HG03039 (cell line): ENCODE results near the gene PCARE.

Source experiments
- ATAC-seq: cut with Tn5 transposase; IDR thresholded peaks from one replicate; pipeline ENCODE4 v1.9.1; 2021; ENCODE audit warnings: mild to moderate bottlenecking, moderate library complexity; ENCODE audit not compliant: unreplicated experiment

PCARE gene

GRCh38 chr2:29064346-29064715 lies 10.0 kb downstream of the PCARE start:
- ATAC-seq, result no peak

DNA sequence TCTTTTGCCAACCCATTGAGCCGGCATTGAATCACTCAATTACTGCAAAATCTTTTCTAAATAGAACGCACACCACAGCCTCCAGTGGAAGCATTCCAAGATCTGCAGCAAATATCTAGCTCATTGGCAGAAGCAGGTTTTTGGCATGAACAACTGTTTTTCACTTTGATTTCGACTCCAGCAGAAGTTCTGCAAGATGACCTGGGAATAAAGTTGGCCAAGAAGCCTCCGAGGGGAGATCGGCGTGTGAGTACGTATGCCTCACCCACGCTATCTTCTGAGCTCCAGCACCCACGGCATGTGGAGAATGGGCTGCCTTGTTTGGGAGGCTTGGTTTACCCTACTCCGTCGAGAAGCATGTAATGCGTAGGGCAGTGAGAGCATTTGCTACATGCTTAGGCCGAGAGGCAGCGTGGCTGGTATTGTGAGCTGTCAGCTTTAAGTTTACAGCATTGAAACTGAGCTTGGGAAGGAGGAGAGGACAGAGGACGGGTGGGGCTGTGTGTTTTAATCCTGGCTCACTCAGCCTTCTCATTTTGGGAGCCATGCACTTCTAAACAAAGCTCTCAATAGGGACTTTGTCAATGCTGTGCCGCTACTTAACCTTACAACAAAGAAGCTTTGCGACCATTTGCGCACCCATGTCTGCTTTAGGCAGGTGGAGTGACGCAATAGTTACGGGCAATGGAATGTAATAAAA lies 10.5 kb downstream of the PCARE start:
- ATAC-seq, result no peak

- no peak for ATAC-seq
Measured at GRCh38 chr2:29063056-29063455, 11.3 kb downstream of the PCARE start.

GRCh38 chr2:29062371-29062770 lies 12.0 kb downstream of the PCARE start:
- no peak for ATAC-seq

- no peak for ATAC-seq
Measured at GRCh38 chr2:29061616-29062015, 12.7 kb downstream of the PCARE start.

GRCh38 chr2:29061176-29061575 lies 13.1 kb downstream of the PCARE start:
- ATAC-seq, result no peak

DNA sequence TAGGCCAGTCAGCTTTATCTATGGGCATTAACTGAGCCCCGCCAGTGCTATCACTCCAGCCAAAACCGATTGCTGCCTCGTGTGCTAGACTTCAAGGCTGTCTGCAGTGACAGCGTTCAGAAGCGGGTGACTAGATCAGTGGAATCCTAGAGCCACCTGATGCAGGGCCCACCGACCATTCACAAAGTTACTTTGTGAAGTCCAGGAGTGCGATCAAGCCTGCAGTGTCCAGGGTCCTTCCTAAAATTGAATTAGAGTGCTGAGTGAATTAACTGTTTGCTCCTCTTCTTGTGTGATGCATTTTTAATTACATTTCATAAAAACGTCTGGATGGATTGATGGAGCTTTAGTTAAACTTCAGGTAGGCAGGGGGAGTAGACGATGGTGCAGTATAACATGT lies 13.9 kb downstream of the PCARE start:
- ATAC-seq, result no peak

- ATAC-seq, result no peak
Measured at GRCh38 chr2:29059624-29060023, 14.7 kb downstream of the PCARE start.

DNA sequence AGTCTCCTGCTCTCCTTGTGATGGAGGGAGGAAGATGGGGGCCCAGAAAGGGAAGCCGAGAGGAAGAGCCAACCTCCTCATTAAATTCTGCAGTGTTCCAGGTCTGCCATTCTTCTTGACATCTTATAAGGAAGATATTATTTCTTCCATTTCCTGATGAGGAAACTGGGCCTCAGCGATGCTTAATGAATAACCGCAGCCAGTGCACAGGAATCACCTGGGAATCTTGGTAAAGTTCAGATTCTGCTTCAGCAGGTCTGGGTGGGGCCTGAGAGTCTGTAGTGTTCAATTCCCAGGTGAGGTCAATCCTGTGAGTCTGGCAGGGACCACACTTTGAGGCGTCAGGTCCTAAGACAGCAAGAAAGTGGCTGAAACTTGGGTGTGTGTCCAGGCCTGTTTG lies 17.3 kb downstream of the PCARE start:
- ATAC-seq, result no peak

DNA sequence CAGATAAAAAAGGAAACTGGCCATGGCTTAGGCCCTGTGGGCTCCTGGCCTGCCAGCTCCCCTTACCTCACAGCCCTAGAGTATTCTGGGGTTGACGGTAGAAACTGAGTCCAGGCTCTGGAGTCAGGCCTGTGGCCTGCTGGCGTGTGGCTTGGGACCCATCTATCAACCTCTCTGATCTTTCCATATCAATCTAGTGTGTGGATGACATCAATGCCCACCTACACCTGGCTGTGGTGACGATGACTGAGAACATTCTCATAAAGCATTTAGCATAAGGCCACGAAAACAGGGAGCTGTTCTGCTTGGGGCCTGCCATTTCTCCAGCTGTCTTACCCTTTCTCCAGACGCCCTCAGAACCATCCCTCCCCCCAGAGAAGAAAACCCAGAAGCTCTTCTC lies 17.9 kb downstream of the PCARE start:
- no peak for ATAC-seq

DNA sequence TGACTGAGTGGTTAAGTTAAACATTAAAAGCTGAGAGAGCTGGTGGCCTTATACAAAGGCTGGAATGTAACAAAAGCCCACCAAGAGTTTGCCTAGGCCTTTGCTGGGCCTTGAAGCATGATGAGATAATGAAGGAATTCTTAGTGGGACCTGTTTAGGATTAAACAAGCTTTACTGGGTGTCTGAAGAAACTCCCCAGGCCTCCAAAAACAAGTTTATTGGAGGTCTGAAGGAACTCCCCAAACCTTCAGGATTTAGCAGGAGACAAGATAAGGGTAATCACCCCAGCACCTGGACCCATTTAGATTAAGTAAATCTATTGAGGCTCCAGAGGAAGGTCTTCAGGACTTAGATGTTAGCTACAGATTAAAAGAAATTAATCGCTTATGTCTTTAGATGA lies 18.7 kb downstream of the PCARE start:
- ATAC-seq, result no peak

DNA sequence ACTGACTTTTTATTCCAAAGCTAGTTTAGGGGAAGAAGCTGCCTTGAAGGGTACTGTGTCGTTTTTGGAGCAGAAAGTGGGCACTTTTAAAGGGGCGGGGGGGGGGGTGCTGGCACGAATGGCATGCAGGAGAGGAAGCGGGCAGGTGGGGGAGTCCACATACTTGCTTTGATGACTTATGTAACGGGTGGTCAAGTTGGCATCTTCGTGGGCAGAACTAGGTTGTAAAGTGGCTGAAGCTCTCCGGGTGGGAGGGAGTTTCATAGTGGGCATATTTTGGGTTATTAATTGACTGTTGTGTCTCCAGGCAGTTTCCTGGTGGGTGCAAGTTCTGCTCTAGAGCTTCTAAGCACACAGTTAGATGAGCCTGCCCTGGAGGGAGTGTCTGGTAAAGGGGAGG lies 19.9 kb downstream of the PCARE start:
- no peak for ATAC-seq

- no peak for ATAC-seq
Measured at GRCh38 chr2:29053670-29054400, 20.5 kb downstream of the PCARE start.

- ATAC-seq, result no peak
Measured at GRCh38 chr2:29053223-29053622, 21.1 kb downstream of the PCARE start.

- no peak for ATAC-seq
Measured at GRCh38 chr2:29052807-29053206, 21.5 kb downstream of the PCARE start.

DNA sequence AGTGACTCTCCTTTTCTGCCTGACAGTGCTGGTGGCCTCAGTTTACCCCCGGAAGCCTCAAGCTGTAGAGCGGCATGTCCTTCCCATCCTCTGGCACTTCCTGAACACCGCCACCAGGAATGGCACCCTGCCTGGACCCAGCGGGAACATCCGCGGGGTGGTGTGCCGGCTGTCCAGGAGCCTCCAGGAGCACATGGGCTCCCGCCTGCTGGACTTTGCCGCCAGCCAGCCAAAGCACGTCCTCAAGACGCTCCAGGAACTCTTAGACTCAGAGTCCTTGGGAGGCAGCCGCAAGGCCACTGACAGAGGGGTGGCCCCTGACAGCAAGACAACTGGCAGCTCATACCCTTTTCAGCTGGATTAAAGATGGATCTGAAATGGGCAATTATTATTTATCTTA lies 22.6 kb downstream of the PCARE start:
- no peak for ATAC-seq

DNA sequence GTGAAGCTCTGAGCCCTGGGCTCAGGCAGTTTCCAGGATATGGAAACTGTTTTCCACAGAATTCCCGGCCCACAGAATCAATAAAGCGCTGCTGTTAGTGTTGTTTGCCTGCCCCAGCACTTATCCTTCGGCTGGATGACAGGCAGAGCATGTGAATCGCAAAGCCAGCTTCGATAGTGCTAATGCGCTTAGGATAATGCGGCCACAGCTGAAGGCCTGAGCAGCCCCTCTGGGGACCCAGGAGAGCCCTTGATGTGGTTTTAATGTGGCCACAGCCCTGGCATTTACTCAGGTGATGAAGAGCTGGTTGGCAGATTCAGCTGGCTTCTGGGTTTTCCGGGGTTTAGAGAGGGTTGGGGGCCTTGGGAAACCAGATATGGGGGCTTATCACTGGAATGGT lies 23.7 kb downstream of the PCARE start:
- ATAC-seq, result no peak

DNA sequence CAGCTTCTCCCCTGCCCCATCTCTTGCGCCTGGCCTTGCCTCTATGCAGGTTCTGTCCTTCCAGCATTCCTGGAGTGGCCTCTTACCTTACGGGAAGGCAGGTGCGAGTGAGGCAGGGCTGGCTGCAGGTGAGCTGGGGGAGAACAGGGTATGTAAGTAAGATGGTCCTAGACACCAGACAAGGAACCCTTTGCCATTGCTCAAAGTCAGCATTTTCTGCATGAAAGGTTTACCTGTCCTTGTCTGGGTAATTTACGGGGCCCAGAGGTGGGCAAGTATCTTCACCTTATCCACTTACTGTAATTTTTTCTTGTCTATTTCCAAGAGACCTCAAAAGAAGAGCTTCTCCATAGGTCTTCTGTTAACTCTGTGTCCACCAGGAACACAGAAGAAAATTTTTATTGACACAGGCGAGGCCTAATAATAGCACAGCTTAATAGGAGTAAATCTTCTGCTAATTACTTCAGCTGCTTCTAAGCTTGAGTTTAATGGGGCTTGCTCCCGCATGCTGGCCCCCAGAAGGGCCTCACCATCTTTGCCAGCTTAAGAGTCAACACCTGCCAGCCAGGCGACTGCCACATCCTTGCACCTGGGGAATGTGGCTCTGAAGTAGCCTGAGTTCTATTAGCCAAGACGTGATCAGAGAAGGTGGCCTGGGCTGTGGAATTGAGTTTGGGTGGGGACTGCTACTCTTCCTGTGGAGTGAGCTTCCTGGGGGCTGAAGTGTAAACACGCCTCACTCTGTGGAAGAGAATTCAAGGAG lies 27.1 kb downstream of the PCARE start:
- ATAC-seq, result no peak

DNA sequence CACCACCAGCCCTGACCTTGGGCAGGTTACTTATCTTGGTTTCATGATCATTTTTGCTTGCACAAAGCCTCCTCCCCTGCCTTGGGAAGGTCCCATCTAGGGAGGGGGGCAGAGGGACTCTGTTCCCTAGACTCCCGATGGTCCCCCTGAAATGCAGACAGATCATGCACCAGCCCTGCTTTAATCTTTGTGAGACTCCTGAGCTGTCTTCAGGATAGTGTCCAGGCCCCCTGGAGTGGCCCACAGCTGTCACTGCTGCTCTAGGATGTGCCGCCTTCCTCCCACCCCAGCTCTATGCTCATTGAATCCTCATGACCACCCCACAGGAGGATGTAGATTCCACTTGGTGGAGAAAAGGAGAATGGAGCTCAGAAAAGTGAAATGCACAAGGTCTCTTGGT lies 28.0 kb downstream of the PCARE start:
- no peak for ATAC-seq

GRCh38 chr2:29044459-29044858 lies 29.9 kb downstream of the PCARE start:
- ATAC-seq, result no peak

DNA sequence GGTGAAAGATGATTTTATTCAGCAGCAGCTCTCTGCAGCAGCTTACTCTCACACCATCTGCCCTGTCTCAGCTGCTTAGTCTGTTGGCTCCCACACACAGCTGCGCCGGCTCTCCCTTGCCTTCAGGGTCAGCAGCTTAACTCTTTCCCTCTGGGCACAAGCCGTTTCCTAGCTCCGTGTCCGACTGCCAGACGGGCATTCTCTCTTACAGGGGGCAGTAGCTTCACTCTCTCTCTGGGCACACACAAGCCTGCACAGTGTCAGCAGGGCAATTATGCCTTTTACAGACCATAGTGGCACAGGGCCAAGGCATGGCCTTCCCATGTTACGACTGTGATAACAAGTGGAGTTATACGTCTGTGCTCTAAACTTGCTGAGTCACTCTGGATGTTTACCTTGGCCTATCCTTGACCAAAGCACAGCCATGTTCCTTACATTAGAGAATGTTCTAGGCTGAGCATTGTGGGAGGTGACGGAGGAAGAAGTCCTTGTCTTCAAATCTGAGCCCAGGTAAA lies 31.7 kb downstream of the PCARE start:
- no peak for ATAC-seq

DNA sequence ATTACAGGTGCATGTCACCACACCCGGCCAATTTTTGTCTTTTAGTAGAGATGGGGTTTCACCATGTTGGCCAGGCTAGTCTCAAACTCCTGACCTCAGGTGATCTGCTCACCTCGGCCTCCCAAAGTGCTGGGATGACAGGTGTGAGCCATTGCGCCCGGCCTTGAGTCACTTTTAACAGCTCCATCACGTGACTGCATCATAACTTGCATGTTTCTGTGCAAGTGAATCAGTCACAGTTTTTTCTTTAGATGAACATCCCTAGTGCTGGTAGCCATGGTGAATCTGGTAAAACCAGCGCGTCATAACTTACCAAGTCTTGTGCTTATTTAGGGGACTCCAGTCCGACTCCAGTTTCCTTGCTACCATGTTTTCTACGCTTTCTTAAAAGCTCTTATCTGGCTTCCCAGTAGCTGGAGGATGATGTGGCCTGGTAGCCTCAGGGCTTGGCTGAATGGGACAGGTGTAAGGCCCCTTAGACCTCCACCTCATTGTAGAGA lies 33.1 kb downstream of the PCARE start:
- no peak for ATAC-seq
